HepG2 (cell line): ENCODE results near the gene CALCR. TPM values are rescaled to one million over a fixed set of nuclear protein-coding genes. Genes with fewer than 3 reads are reported as not detected.

Experiments used
- ATAC-seq: fragments of 200-7000 bp; cut with Tn5 transposase; 3 replicates; pipeline ENCODE4 v1.9.1; 2020; ENCODE audit warnings: mild to moderate bottlenecking, moderate library complexity
- BruUV-seq: library from RNA; stranded (reverse); fragments of 400-500 nt; replicated peaks from 2 replicates; lab custom pipeline; 2021; lab: Mats Ljungman, UMichigan
- CTCF ChIA-PET: fragments of 300-600 bp; formaldehyde crosslinking; extraction: SDS; loops from one replicate; lab custom pipeline; 2021; ENCODE audit warnings: low total read pairs, inconsistent platforms, low intra/inter-chr PET ratio; lab: Yijun Ruan, JAX
- POLR2A ChIA-PET: fragments of 350-600 bp; sonication (Branson Sonifier 250); formaldehyde crosslinking; loops from one replicate; lab custom pipeline; 2020; ENCODE audit warnings: antibody characterized with exemption, inconsistent platforms; lab: Yijun Ruan, JAX
- DNase-seq: peaks from one replicate; pipeline ENCODE4 v3.0.0-alpha.2; 2015; ENCODE audit warnings: low spot score
- FAIRE-seq: peaks from 3 replicates; lab custom pipeline; 2011; peaks lifted over from hg19 to GRCh38; lab: Jason Lieb, UNC
- H2AFZ ChIP-seq: one replicate; pipeline ENCODE4 v1.6.1; 2011; ENCODE audit warnings: low read length, inconsistent platforms
- H3K27ac ChIP-seq: fragments of 300-600 bp; 3 replicates; pipeline ENCODE4 v1.8.0; 2011; ENCODE audit warnings: mixed run types, mild to moderate bottlenecking, mixed read lengths, low read length, inconsistent platforms; ENCODE audit not compliant: insufficient read depth; ENCODE audit errors: extremely low read length
- H3K27me3 ChIP-seq, 2 experiments: fragments of 200-600 bp in 1 of 2; 2 replicates in 1 of 2; 3 replicates in 1 of 2; pipeline versions ENCODE4 v1.6.0 to v1.8.0; 2011; ENCODE audit warnings: low read length in 2 of 2, mild to moderate bottlenecking in 2 of 2, moderate library complexity in 2 of 2, inconsistent platforms in 1 of 2; ENCODE audit not compliant: insufficient read depth in 2 of 2, control insufficient read depth in 1 of 2
- H3K36me3 ChIP-seq, 2 experiments: fragments of 200-600 bp in 1 of 2; replicated peaks in 1 of 2; 2 replicates in 1 of 2; 3 replicates in 1 of 2; pipeline versions ENCODE4 v1.5.1 to v1.8.0; 2011; ENCODE audit warnings: low read length in 2 of 2, inconsistent platforms in 1 of 2; ENCODE audit not compliant: insufficient read depth in 2 of 2, control insufficient read depth in 1 of 2
- H3K4me1 ChIP-seq: 2 replicates; pipeline ENCODE4 v1.5.1; 2012; ENCODE audit warnings: low read length, inconsistent platforms; ENCODE audit not compliant: insufficient read depth
- H3K4me2 ChIP-seq: 2 replicates; pipeline ENCODE4 v1.6.0; 2011; ENCODE audit warnings: low read depth, low read length, inconsistent platforms
- H3K4me3 ChIP-seq, 3 experiments: fragments of 200-600 bp in 1 of 3; sonication (generic), shearing (Covaris generic) in 1 of 3; replicated peaks in 1 of 3; 2 replicates each; pipeline ENCODE4 v1.5.1; 2011 to 2016; ENCODE audit warnings: low read length in 3 of 3, inconsistent platforms in 2 of 3, low read depth in 2 of 3, mild to moderate bottlenecking in 2 of 3, control low read depth in 1 of 3, mixed read lengths in 1 of 3; ENCODE audit not compliant: insufficient read depth in 1 of 3
- H3K79me2 ChIP-seq: one replicate; pipeline ENCODE4 v1.6.1; 2011; ENCODE audit warnings: low read length, inconsistent platforms; ENCODE audit not compliant: insufficient read depth
- H3K9ac ChIP-seq: 2 replicates; pipeline ENCODE4 v1.6.0; 2011; ENCODE audit warnings: mild to moderate bottlenecking, low read depth, low read length, inconsistent platforms; ENCODE audit not compliant: insufficient read depth
- H3K9me3 ChIP-seq: 2 replicates; pipeline ENCODE4 v1.5.1; 2012; ENCODE audit warnings: mild to moderate bottlenecking, low read length
- H4K20me1 ChIP-seq: 2 replicates; pipeline ENCODE4 v1.6.0; 2011; ENCODE audit warnings: inconsistent platforms, mild to moderate bottlenecking, low read length, moderate library complexity; ENCODE audit not compliant: insufficient read depth
- ATF7 ChIP-seq, 2 experiments: fragments of 450-650 bp in 1 of 2; sonication (generic) in 1 of 2; formaldehyde crosslinking in 1 of 2; IDR thresholded peaks; 2 replicates each; pipeline versions ENCODE4 v1.4.0 to v1.6.1; 2016 to 2020; ENCODE audit warnings: antibody characterized with exemption in 1 of 2, mild to moderate bottlenecking in 1 of 2, missing genetic modification reagents in 1 of 2
- CAMTA2 ChIP-seq: sonication (generic); formaldehyde crosslinking; IDR thresholded peaks from 2 replicates; pipeline ENCODE4 v1.4.0; 2020; ENCODE audit warnings: mild to moderate bottlenecking, missing genetic modification reagents, borderline replicate concordance
- CBFB ChIP-seq: sonication (generic); formaldehyde crosslinking; IDR thresholded peaks from 2 replicates; pipeline ENCODE4 v1.4.0; 2020; ENCODE audit warnings: missing genetic modification reagents
- CENPX ChIP-seq: sonication (generic); formaldehyde crosslinking; IDR thresholded peaks from 2 replicates; pipeline ENCODE4 v1.9.0; 2021; ENCODE audit warnings: mild to moderate bottlenecking, missing genetic modification reagents, moderate library complexity
- CREB1 ChIP-seq, 2 experiments: fragments of 450-650 bp in 1 of 2; IDR thresholded peaks; 2 replicates each; pipeline ENCODE4 v1.6.1; 2016 to 2017; ENCODE audit warnings: control low read depth in 1 of 2, mild to moderate bottlenecking in 1 of 2, missing compliant biosample characterization in 1 of 2, missing genetic modification characterization in 1 of 2
- ESRRA ChIP-seq: sonication (generic); formaldehyde crosslinking; IDR thresholded peaks from 2 replicates; pipeline ENCODE4 v1.5.1; 2020; ENCODE audit warnings: mild to moderate bottlenecking, low read depth, missing genetic modification reagents
- GLI4 ChIP-seq: sonication (generic); formaldehyde crosslinking; IDR thresholded peaks from 2 replicates; pipeline ENCODE4 v1.5.1; 2020; ENCODE audit warnings: missing genetic modification reagents, mild to moderate bottlenecking, moderate library complexity, borderline replicate concordance
- NFYC ChIP-seq: IDR thresholded peaks from 2 replicates; pipeline ENCODE4 v1.6.1; 2016; ENCODE audit warnings: missing genetic modification reagents, missing compliant biosample characterization
- TCF12 ChIP-seq, 2 experiments: fragments of 450-650 bp in 1 of 2; sonication (generic) in 1 of 2; formaldehyde crosslinking in 1 of 2; IDR thresholded peaks; 2 replicates each; pipeline versions ENCODE4 v1.6.1 to v1.8.0; 2017 to 2022; ENCODE audit warnings: antibody characterized with exemption in 1 of 2, mild to moderate bottlenecking in 1 of 2, missing genetic modification reagents in 1 of 2, moderate library complexity in 1 of 2
- ZFY ChIP-seq: sonication (generic); formaldehyde crosslinking; IDR thresholded peaks from 2 replicates; pipeline ENCODE4 v1.4.0; 2020; ENCODE audit warnings: missing genetic modification reagents
- ZNF230 ChIP-seq: sonication (generic); formaldehyde crosslinking; IDR thresholded peaks from 2 replicates; pipeline ENCODE4 v1.4.0; 2020; ENCODE audit warnings: mild to moderate bottlenecking, missing genetic modification reagents
- ZNF280B ChIP-seq: sonication (generic); formaldehyde crosslinking; IDR thresholded peaks from 2 replicates; pipeline ENCODE4 v1.5.0; 2020; ENCODE audit warnings: missing genetic modification reagents, mild to moderate bottlenecking, borderline replicate concordance
- ZNF326 ChIP-seq: sonication (generic); formaldehyde crosslinking; IDR thresholded peaks from 2 replicates; pipeline ENCODE4 v1.4.0; 2020; ENCODE audit warnings: missing genetic modification reagents, borderline replicate concordance
- ZNF781 ChIP-seq: sonication (generic); formaldehyde crosslinking; IDR thresholded peaks from 2 replicates; pipeline ENCODE4 v1.5.1; 2020; ENCODE audit warnings: borderline replicate concordance, mild to moderate bottlenecking, missing genetic modification reagents; ENCODE audit errors: not compliant biosample characterization
- ZZZ3 ChIP-seq: sonication (generic); formaldehyde crosslinking; IDR thresholded peaks from 2 replicates; pipeline ENCODE4 v1.4.0; 2020; ENCODE audit warnings: missing genetic modification reagents, mild to moderate bottlenecking, borderline replicate concordance
- WGBS: methylation state at CpG from one replicate; pipeline ENCODE4 v1.1.6; 2017; ENCODE audit warnings: low lambda C conversion rate; 5-methylcytosine and 5-hydroxymethylcytosine counted together
- in situ Hi-C: cut with HindIII; loops from 2 replicates; pipeline ENCODE4 v1.10.0; 2017; ENCODE audit warnings: low pct_unique_long_range_greater_than_20kb; ENCODE audit not compliant: extremely low pct_ligation_motif_present
- intact Hi-C: fragments of 100-400 bp; cut with micrococcal nuclease; formaldehyde crosslinking; loops from one replicate; pipeline ENCODE4 v1.10.0; 2022; ENCODE audit not compliant: unreplicated experiment
- polyA plus RNA-seq, 8 experiments: library from polyadenylated mRNA; depleted of rRNA in 3 of 8; stranded (reverse) in 7 of 8; unstranded in 1 of 8; fragments of >200 nt; fragmentation: Illumina TruSeq in 4 of 8; extraction: Trizol in 4 of 8; gene quantifications; 2 replicates each; pipeline versions ENCODE4 v1.2.1 to v1.2.3, GENCODE V29; 2011 to 2016; ENCODE audit warnings: low read depth in 4 of 8, missing spikeins in 1 of 8, mixed read lengths in 1 of 8; ENCODE audit not compliant: insufficient read depth in 1 of 8
- total RNA-seq, 5 experiments: library from RNA; depleted of rRNA; stranded (reverse); fragments of >200 nt; fragmentation: Illumina TruSeq; extraction: Trizol; gene quantifications; 2 replicates each; pipeline ENCODE4 v1.2.3, GENCODE V29; 2016; ENCODE audit warnings: low read depth in 1 of 5

The CALCR gene
- total and polyA plus RNA-seq, 2 of the 13 experiments (the other 11 are each of a cell fraction or from before 2014, with no cell fraction given) = not detected

DNA sequence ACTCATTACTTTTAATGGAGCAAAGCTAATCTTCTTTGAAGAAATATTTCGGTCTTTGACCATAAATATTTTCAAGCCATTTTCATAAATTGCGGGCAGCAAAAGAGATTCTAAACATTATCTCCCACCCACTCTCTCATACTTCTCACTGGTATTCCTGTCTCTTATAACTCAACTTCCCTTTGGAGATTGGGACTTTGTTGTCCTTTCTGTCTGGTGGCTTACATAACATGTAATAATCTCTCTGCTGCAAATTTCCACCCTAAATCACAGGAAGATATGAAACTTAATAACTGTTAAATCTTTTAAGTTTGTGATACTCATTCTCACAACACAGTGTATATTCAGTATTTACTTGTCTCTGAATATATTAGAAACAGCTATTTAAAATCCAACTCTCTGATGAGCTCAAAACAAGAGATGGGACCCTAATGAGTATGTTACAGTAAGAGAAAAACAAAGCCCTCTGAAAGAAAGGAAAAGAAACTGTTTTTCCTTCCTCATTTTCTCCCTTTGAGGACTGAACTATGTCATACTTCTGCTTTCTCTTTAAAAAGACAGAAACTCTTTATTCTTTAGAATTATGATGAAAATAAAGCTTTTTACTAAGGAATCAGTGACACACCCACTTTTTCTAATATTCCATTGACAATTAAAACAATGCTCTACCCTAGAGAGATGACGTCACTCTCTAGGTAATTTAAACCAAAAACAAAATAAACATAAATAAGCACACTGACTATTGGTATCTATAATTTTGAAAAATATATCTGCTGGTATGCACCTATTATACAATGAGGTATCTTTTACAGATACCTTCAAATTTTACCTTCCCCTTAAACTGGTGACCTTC lies 14.7 kb downstream of the CALCR start:
- H4K20me1 ChIP-seq = no peaks in the 10 kb centered on the region
- no peaks in the 10 kb centered on the region for H3K27me3 ChIP-seq
- no peak overlapping the region for H3K27ac ChIP-seq
- 2% methylated on average over 3 of the region's 3 CpGs for WGBS
- ATAC-seq (no peak), DNase-seq (no peak), FAIRE-seq (no peak)
- no peak overlapping the region for H3K4me3 ChIP-seq
- no peaks in the 10 kb centered on the region for H3K4me1 ChIP-seq
- ChIA-PET POLR2A (no interaction called here), CTCF (no interaction called here)
- H3K4me2 ChIP-seq = no peak overlapping the region
- in situ Hi-C loops (no loop called here), intact Hi-C loops (no loop called here)
- TF ChIP-seq CAMTA2 (CRISPR knock-in tag) (no peak), CREB1 (IDR thresholded peaks at IDR 0.05) (peak; percentile 94), CREB1 (CRISPR knock-in tag; IDR thresholded peaks at IDR 0.05) (no peak), CBFB (CRISPR knock-in tag) (no peak), GLI4 (CRISPR knock-in tag) (no peak), NFYC (CRISPR knock-in tag) (no peak), CENPX (CRISPR knock-in tag) (no peak), ZNF280B (CRISPR knock-in tag) (no peak), ESRRA (CRISPR knock-in tag) (no peak), ZNF781 (no peak), TCF12 (IDR thresholded peaks at IDR 0.05) (no peak), TCF12 (CRISPR knock-in tag; IDR thresholded peaks at IDR 0.05) (no peak), ZZZ3 (CRISPR knock-in tag) (no peak), ZNF230 (no peak), ZFY (CRISPR knock-in tag) (no peak), ATF7 (IDR thresholded peaks at IDR 0.05) (peak; percentile 98), ATF7 (CRISPR knock-in tag; IDR thresholded peaks at IDR 0.05) (no peak), ZNF326 (CRISPR knock-in tag) (no peak)
- no peaks in the 10 kb centered on the region for H3K36me3 ChIP-seq
- H2AFZ ChIP-seq = no peak overlapping the region
- H3K9me3 ChIP-seq = no peaks in the 10 kb centered on the region
- no TSS peak for BruUV-seq
- no peak overlapping the region for H3K9ac ChIP-seq
- H3K79me2 ChIP-seq = no peaks in the 10 kb centered on the region
